Activated T-cell treated with anti-CD3 and anti-CD28 coated beads for 1 hour (primary cell): Measurements from ENCODE around the gene FAM193A.
"Not testable (repeated sequence)": the region's sequence is repeated elsewhere in the genome, so short reads cannot be mapped to it uniquely, and the experiment has no call there.

ENCODE experiments used
- DNase-seq: peaks from one replicate; pipeline ENCODE4 v3.0.0-alpha.2; 2020; ENCODE audit warnings: low read depth

Gene FAM193A

DNA sequence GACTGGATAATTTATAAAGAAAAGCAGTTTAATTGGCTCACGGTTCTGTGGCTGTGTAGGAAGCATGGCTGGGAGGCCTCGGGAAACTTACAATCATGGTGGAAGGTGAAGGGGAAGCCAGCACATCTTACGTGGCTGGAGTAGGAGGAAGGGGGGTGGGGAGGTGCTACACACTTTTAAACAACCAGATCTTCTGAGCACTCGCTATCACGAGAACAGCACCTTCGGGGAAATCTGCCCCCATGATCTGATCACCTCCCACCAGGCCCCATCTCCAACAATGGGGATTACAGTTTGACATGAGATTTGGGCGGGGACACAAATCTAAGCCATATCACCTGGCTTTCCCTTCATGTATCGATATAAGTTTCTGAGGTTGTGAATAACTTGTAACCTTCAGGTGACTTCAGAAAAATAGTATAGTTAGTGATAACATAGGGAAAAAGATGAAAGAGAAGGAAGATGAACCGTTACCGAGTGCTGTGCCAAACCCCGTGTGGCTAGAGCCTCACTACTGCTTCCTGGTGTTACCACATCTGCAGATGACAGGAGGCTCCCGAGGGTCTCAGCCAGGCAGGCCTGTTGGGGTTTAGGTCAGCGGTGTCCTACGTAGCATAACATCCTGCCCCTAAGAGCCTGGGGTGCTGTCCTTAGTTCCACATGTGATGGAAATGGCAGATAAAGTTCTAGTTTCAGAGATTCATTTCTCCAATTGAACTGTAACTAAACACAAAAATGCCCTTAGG lies 116.1 kb downstream of the FAM193A start:
- no peak for DNase-seq

DNA sequence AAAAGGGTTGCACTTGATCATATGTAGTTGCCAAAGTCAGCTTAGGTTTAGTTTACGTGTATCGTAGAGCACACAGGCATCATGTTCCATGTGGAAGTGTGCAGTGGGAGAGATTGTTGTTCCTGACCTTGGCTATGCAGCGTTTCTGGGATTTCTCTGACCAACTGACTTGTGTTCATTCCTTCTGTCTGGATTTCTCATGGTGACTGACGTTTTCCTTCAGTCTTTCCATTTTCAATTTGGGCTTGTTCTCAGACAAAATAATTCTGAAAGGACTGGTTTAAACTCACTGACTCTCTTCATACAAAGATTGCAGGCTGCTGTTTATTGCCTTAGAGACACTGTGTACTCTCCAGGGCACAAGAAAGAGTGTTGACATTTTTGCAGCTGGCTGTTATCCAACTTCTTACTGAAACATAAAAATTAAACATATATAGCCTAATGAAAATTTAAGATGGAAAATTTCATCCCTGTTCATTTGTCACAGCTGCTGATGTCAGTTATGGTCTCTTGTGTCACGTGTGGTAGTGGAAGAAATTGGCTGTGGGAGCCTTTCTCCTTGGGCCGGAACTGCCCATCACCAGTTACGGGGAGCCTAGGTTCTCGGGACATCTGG lies 124.3 kb downstream of the FAM193A start:
- no peak for DNase-seq

DNA sequence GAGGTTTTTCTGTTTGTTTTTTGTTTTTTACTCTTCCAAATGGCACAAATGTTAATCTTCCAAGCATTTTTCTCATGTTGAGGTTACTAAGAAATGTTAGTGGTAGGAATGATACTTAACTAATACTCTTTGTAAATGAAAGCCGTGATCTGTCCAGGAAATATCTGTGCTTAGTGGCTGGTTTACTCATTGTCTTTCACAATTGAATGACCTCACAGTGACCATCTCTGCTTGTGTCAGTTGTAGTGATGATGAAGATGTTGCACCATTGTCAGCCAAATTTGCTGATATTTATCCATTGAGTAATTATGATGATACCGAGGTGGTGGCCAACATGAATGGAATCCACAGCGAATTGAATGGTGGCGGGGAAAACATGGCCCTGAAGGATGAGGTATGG lies 126.2 kb downstream of the FAM193A start:
- DNase-seq = no peak

DNA sequence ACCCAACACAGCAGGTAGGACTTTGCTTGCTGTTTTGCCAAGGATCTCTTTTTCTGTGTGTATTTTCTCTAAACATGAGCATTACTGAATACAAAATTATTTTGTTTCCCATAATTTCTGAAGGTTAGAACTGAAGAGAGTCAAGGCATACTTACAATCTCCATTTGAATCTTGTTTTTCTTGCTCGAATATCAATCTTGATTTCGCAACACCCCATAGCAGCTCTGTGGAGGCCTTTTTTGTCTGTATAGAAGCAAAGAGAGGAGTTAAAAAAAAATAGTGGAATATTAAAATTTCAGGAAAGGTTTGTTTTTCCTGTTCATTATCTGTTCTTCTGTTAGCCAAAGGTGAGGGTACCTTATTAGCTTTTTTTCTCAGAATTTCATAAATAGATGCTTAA lies 126.8 kb downstream of the FAM193A start:
- no peak for DNase-seq

DNA sequence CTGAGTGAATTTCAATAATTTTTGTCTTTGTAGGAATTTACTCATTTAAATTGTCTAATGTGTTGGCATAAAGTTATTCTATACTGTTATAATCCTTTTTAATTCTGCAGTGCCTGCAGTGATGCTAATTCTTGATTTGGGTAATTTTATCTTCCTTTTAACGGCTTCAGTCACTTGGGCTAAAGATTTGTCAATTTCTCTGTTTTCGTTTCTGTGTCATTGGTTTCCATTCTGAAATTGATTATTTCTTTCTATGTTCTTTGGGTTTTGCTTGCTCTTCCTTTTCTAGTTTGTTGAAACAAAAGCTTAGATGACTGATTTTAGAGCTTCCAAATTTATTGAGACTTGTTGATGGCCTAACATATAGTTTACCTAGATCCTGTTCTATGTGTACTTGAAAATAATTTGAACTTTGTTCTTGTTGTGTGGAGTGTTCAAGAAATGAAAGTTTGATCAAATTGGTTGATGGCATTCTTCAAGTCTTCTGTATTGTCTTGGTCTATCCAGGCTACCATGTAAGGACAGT lies 130.3 kb downstream of the FAM193A start:
- no peak for DNase-seq

DNA sequence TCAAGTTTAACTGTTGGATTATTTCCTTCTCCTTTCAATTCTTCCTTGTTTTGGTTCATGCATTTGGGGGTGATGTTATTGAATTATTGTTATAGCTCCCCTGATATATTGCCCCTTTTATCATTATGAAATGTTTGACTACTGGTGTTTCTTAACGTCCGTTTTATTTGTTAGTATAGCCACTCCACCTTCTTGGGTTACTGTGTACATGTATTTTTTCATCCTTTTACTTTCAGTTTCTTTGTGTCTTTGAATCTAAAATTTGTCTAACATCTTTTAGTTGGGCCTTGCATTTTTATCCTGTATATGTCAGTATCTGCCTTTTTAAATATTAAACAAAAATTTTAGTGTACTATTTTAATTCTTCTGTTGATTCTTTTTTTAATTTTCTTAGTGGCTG lies 131.0 kb downstream of the FAM193A start:
- DNase-seq = no peak

DNA sequence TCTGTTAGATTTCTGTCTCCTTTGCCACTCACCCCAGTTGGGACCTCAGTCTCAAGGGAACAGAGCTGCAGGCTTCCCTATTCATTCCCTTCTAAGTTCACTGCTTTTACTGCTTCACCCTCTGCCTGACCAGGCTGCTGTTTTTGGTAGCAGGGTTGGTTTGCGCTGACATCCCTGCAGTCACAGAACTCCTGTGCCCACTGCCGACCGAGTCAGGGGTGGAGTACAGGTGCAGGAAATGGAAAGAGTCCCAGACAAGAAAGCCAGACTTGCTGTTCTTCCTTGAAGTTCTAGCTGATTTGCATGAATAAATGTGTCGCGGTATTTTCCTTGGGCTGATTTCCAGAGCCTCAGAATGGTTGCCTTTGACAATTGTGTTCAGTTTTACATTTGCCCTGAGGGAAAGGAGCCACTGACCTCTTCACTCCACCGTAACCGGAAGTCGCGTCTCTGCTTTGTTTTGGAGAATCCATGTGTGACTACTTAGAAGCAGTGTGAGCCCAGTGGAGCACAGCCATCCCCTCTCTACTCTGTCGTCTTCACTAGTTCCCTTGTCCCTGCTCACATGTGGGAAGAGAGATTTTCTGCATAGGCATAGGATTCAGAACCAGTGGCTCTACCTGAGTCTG lies 134.9 kb downstream of the FAM193A start:
- no peak for DNase-seq

DNA sequence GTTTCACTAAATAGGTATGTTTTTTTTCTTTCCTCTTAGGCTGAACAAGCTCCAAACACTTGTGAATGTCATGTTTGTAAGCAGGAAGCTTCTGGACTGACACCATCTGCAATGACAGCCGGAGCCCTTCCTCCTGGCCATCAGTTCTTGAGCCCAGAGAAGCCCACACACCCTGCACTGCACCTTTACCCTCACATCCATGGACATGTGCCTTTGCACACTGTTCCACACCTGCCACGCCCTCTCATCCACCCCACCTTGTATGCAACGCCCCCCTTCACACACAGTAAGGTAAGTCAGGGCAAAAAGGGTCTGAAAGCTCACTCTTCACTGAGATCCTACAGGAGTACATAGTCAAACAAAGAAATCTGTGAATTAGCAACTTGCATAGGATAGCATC lies 135.6 kb downstream of the FAM193A start:
- no peak for DNase-seq

DNA sequence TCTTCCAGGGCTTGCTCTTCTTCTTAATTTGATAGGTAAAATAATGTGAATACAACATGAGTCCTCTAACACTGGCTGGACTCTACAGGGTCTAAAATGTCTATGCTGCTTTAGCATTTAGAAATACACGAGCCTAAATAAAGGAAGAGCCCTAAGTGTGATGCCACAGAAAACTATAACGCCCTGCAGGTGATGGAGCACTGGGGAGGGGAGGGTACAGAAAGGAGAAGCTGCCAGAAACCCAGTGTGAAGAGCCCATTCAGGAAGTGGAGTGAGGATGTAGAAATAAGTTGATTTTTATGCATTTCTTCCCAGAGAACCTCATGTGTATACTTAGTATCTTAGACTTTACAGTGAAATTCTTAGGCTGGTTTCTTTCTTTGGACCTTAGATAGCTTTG lies 136.3 kb downstream of the FAM193A start:
- DNase-seq = no peak

DNA sequence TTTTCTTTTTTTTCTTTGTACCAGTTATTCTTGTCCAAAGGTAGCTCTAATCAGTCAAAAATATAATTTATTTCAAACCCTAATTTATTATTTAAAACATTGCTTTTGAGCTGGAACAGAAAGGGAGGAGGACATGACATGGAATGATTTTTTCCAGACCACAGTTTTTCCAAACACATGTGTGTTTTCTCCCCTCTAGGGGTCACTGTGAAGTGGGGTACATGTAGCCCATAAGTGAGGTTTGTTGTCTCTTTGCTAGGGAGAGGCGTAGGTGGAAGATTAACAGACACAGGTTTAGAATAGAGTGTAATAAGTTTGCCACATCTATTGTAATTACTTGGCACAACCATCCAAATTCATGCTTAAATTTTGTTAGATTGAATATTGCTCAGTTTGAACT lies 136.7 kb downstream of the FAM193A start:
- no peak for DNase-seq

DNA sequence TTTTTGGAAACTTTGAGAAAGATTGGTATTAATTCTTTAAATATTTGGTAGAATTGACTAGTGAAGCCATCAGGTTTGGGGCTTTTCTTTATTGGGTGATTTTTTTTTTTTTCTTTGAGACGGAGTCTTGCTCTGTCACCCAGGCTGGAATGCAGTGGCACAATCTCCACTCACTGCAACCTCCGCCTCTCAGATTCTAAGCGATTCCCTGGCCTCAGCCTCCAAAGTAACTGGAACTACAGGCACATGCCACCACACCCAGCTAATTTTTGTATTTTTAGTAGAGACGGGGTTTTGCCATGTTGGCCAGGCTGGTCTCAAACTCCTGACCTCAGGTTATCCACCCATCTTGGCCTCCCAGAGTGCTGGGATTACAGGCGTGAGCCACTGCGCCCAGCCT lies 143.3 kb downstream of the FAM193A start:
- DNase-seq = not testable (repeated sequence)

DNA sequence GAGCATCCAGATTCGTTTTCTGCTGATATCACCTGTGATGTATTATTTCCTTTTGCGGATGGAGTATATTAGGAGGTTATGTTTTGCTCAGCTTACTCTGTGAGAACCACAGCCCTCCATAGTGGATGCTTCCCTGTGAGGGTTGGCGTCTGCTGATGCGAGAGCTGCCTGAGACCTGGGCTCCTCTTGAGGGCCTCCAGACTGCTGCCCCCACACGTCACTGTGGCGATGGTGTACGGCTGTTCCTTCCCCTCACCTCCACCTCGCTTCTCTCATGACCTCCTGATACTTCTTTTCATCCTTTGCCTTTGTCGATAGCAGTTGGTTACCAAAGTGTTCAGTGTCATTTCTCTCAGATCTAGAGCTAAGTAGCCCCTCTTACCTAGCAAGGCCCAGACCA lies 148.0 kb downstream of the FAM193A start:
- no peak for DNase-seq

DNA sequence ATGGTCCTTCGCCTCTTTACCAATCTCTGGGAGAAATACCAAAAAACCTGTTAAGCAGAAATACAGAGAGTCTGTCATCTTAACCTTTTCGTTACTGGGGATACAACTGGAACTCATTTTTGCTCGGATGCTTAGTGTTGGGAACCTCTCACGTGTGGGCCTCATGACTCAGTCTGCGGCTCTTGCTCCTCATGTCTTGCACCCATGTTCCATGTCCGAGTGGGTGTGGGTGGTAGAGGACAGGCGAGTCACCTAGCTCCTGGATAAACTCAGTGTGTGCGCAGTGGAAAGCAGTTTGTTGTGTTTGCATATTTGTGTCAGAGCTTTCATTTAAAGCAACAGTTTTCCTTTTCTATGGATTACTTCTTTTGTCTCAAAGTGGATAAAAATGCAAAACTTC lies 149.1 kb downstream of the FAM193A start:
- DNase-seq = no peak

DNA sequence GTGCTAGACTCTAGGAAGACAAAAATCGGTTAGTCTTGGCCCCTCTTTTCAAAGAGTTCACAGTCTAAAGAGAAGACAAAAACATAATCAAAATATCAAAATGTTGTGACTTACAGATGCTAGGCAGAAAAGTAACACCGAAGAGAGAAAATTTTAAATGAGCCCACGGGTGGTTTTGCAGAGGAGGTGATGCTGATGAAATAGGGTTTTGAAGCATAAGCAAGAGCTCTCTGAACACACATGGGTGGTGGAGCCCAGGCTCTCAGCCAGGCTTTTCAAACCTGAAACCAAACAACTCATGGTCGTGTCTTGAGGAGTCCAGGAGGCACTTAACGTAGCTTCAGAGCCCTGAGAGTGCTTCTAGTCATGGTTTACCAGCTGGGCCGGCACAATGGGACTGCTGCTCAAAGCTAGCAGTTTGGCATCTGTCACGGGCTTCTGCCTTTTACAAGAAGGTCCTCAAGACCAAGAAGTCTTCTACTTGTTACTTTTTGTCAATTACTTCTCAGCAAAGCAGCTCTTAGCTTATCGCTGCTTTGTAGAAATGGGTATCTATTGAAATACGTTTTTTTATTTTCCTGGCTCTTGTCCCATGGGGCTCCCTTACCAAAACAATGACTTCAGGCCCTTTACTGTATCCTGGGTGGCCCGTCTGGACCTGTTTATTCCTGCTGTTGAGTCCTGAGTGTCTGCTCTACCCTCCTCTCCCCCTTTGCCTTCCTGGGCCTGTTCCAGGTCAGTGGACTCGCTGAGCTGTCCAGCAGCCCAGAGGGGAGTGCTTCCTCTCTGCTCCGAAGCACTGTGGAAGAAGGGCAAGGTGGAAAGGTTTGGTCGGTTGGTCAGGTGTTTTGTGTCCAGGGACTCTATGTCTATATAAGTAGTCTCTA lies 150.2 kb downstream of the FAM193A start:
- DNase-seq = no peak

DNA sequence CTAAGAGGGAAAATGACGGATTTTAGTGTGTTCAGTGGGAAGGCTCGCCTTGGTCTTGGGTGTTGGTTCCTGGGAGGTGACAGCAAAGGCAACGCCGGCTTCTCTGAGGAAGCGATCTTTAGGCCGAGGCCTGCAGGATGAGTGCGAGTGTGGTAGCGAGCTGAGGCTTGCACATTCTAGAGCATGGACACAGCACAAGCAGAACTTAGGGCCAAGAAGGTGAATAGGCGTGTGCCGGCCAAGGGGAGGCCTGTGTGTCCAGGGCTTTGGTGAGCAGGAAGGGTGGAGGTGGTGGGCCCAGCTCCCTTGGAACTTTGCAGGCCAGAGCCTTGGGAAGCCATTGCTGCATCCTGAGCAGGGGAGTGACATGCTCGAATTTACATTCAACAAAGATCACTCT lies 151.8 kb downstream of the FAM193A start:
- DNase-seq = no peak

DNA sequence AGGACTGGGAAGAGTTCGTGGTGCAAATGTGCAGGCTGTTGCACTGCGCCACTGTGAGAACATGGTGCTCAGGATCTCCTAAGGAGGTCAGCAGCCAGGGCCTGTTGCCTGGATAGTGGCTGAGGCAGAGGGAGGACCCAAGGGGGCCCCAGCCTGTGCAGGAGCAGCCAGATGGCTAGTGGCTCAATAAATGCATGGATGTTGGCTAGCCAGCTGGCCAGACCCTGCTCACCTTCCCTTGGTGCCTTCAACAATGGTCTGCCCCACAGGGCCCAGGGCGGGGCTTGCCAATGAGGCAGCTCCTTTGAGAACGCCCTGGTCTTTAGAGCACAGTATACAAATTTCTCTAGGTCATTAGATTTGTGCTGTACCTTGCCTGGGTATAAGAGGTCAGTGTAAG lies 152.2 kb downstream of the FAM193A start:
- DNase-seq = no peak

DNA sequence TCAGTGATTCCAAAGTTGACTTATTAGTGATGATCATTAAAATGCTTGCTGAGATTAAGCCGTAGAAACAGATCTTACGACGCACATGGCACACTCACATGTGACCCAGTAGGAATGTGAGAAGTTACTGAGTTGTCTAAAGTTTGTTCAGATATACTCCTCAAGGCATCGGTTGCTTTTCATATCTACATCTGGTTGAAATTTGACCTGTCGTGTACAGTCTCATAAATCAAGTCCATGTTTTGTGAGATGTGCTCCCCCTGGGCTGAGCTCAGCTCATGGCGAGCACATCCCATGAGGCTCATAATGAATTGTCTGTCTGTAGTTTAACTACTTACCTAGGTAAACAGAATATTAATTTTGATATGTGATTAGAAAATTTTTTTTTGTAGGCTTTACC lies 152.7 kb downstream of the FAM193A start:
- no peak for DNase-seq

DNA sequence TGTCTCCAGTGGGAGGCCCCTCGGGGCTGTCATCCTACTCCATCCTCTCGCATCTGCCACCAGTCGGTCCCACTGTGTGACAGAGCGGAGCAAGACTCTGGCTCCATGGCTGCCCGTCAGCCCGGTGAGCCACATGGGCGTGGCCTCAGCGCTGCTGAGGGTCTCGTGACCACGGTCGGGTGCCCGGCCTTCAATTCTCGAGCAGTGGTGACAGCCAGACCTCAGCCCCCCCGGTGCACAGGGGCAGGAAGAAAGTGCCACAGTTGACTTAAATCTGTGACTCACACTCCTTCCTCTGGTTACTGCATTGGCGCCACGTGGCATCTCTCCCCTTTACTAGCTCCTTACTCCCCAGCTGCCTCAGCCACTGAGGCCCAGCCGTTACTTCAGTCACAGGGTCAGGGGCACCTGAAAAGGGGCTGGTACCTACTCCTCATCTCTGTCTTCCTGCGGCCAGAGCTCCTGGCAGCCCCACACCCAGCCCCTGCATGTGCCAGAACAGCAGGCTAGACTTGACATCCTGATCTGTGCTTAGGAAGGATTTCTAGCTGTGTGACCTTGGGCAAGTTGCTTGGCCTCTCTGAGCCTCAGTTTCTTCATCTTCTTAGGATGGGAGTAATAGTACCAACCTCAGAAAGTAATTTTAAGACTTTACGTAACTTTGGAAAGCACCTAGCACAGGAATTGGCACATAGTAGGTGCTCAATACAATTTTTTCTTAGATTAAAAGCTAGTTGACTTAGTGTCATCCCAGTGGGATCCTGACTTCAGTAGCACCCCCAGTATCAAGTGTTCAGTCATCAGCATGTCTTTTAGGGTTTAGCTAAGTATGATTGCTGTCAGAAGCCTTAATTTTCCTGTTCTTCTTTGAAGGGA lies 153.6 kb downstream of the FAM193A start:
- peak; percentile 8 for DNase-seq

DNA sequence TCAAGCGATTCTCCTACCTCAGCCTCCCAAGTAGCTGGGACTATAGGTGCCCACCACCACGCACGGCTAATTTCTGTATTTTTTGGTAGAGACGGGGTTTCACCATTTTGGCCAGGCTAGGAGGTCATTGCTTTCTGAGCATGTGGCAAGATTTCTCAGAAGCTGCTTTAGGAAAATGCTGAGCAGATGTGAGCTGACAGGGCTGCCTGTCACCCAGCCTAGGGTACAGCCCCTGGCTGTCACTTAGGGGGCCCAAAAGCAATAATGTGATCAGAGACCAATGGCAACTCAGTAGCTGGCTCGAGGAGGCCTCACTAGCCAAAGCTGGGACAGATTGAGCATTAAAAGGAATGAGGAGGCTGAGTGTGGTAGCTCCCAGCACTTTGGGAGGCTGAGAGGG lies 154.9 kb downstream of the FAM193A start:
- no peak for DNase-seq

DNA sequence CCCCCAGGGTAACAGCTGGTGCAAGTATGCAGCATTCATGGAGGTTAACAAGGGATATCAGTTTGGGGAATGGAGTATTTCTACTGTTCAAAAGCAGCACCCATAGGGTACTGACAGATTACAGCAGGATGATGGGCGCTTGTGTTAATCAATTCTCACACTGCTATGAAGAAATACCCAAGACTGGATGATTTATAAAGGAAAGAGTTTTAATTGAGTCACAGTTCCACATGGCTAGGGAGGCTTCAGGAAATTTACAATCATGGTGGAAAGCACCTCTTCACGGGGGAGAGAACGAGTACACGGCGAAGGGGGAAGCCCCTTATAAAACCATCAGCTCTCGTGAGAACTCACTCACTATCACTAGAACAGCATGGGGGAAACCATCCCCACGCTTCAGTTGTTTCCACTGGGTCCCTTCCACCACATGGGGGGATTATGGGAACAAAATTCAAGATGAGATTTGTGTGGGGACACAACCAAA lies 155.5 kb downstream of the FAM193A start:
- DNase-seq = no peak

DNA sequence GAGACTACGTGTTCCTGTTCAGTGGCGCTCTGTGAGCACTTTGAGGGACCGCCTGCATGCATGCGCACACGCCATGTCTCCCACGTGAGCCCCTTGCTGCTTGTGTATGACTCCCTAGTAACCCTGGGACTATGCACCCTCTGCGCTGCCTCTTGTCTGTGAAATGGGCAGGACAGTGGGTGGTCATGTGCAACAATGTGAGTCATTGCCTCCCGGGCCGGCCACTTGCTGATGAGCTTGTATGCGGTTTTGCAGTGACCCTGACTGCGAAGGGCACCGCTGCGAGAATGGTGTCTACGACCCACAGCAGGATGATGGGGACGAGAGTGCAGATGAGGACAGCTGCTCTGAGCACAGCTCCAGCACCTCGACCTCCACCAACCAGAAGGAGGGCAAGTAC lies 158.2 kb downstream of the FAM193A start:
- no peak for DNase-seq
